Kidney epithelial cell (primary cell): ENCODE results near the gene RAB11FIP4. TPM values are rescaled to one million over a fixed set of nuclear protein-coding genes. Genes with fewer than 3 reads are reported as not detected.
"Not testable (repeated sequence)": the region's sequence is repeated elsewhere in the genome, so short reads cannot be mapped to it uniquely, and the experiment has no call there.

Experiments
- DNase-seq: peaks from one replicate; pipeline ENCODE4 v3.0.0-alpha.2; 2010; ENCODE audit warnings: low read depth
- H3K27me3 ChIP-seq: 2 replicates; pipeline ENCODE4 v1.6.0; 2011; ENCODE audit warnings: low read length; ENCODE audit not compliant: control insufficient read depth, insufficient read depth
- H3K36me3 ChIP-seq: 2 replicates; pipeline ENCODE4 v1.5.1; 2011; ENCODE audit warnings: low read length; ENCODE audit not compliant: control insufficient read depth, insufficient read depth
- H3K4me3 ChIP-seq: 2 replicates; pipeline ENCODE4 v1.5.1; 2011; ENCODE audit warnings: low read depth, mild to moderate bottlenecking, control low read depth, low read length
- CTCF ChIP-seq: IDR thresholded peaks from 2 replicates; pipeline ENCODE4 v1.5.1; 2011; ENCODE audit warnings: mild to moderate bottlenecking, moderate library complexity, low read length, control low read depth, inconsistent platforms; ENCODE audit not compliant: insufficient read depth, poor library complexity, severe bottlenecking
- total RNA-seq: library from RNA; depleted of rRNA; stranded (reverse); fragments of >200 nt; gene quantifications from 2 replicates; pipeline ENCODE4 v1.2.3, GENCODE V29; 2015

RAB11FIP4 gene
- total RNA-seq, 1 donor from 2014 or later = 26.5 TPM

GRCh38 chr17:31435581-31435980, 44.1 kb downstream of the RAB11FIP4 start:
- Histone ChIP-seq H3K4me3 (no peak overlapping the region), H3K27me3 (peaks cover 23% of the 10 kb centered on the region), H3K36me3 (no peaks in the 10 kb centered on the region)
- no peak for TF ChIP-seq CTCF
- no peak for DNase-seq

GRCh38 chr17:31437720-31438400, 46.4 kb downstream of the RAB11FIP4 start:
- no peaks in the 10 kb centered on the region for H3K36me3 ChIP-seq
- peaks cover 16% of the 10 kb centered on the region for H3K27me3 ChIP-seq
- no peak for TF ChIP-seq CTCF
- H3K4me3 ChIP-seq = no peak overlapping the region
- DNase-seq = no peak

- Histone ChIP-seq H3K4me3 (no peak overlapping the region), H3K27me3 (peaks cover 10% of the 10 kb centered on the region), H3K36me3 (no peaks in the 10 kb centered on the region)
- no peak for DNase-seq
- TF ChIP-seq CTCF = no peak
Observed at GRCh38 chr17:31439716-31440115, 48.2 kb downstream of the RAB11FIP4 start.

- Histone ChIP-seq H3K27me3 (peaks cover 10% of the 10 kb centered on the region), H3K36me3 (no peaks in the 10 kb centered on the region), H3K4me3 (no peak overlapping the region)
- no peak for DNase-seq
- TF ChIP-seq CTCF = no peak
Observed at GRCh38 chr17:31442276-31442675, 50.8 kb downstream of the RAB11FIP4 start.

GRCh38 chr17:31442856-31443255, 51.4 kb downstream of the RAB11FIP4 start:
- not testable (repeated sequence) for DNase-seq, H3K27me3 ChIP-seq, H3K4me3 ChIP-seq, H3K36me3 ChIP-seq

- no peak for DNase-seq
- no peak for TF ChIP-seq CTCF
- Histone ChIP-seq H3K27me3 (peaks cover 1% of the 10 kb centered on the region), H3K4me3 (no peak overlapping the region), H3K36me3 (no peaks in the 10 kb centered on the region)
Observed at GRCh38 chr17:31443386-31443785, 51.9 kb downstream of the RAB11FIP4 start.
